WTC11 (cell line): ENCODE measurements around the gene TGIF1. TPM values are rescaled to one million over a fixed set of nuclear protein-coding genes. Genes with fewer than 3 reads are reported as not detected.

ENCODE experiments used
- ATAC-seq: fragments of 200-7000 bp; cut with Tn5 transposase; 2 replicates; pipeline ENCODE4 v1.10.0; 2021; ENCODE audit warnings: mild to moderate bottlenecking, moderate library complexity
- CTCF ChIA-PET: fragments of 300-600 bp; sonication (Branson Sonifier 250); formaldehyde crosslinking; loops from one replicate; lab custom pipeline; 2021; ENCODE audit warnings: antibody characterized with exemption; lab: Charles Lee
- POLR2A ChIA-PET: fragments of 350-600 bp; sonication (Branson Sonifier 250); formaldehyde crosslinking; loops from one replicate; lab custom pipeline; 2021; ENCODE audit warnings: antibody characterized with exemption; lab: Charles Lee
- DNase-seq: peaks from one replicate; pipeline ENCODE4 v3.0.0; 2021; ENCODE audit warnings: low spot score
- H3K27ac Mint-ChIP-seq: 2 replicates; pipeline ENCODE4 v1.8.0; 2021; ENCODE audit warnings: mixed read lengths
- H3K27me3 Mint-ChIP-seq: 2 replicates; pipeline ENCODE4 v1.8.0; 2021; ENCODE audit warnings: low read depth, mild to moderate bottlenecking, moderate library complexity, mixed read lengths
- H3K36me3 Mint-ChIP-seq: 2 replicates; pipeline ENCODE4 v1.8.0; 2021; ENCODE audit warnings: mixed read lengths
- H3K4me1 Mint-ChIP-seq: 2 replicates; pipeline ENCODE4 v1.8.0; 2022; ENCODE audit warnings: mixed read lengths
- H3K4me3 Mint-ChIP-seq: 2 replicates; pipeline ENCODE4 v1.8.0; 2021; ENCODE audit warnings: mild to moderate bottlenecking, moderate library complexity, mixed read lengths
- H3K9me3 Mint-ChIP-seq: 2 replicates; pipeline ENCODE4 v1.8.0; 2021; ENCODE audit warnings: mixed read lengths
- ATF1 ChIP-seq: sonication (generic); formaldehyde crosslinking; IDR thresholded peaks from 2 replicates; pipeline ENCODE4 v1.8.1; 2023; ENCODE audit warnings: mild to moderate bottlenecking, moderate library complexity, missing genetic modification reagents
- ATF2 ChIP-seq: sonication (generic); formaldehyde crosslinking; IDR thresholded peaks from 2 replicates; pipeline ENCODE4 v1.8.1; 2022; ENCODE audit warnings: low read depth, missing genetic modification reagents, borderline replicate concordance
- ELF4 ChIP-seq: sonication (generic); formaldehyde crosslinking; IDR thresholded peaks from 2 replicates; pipeline ENCODE4 v1.8.1; 2022; ENCODE audit warnings: low read depth, mild to moderate bottlenecking, moderate library complexity, missing genetic modification reagents
- ESRRA ChIP-seq: sonication (generic); formaldehyde crosslinking; IDR thresholded peaks from 2 replicates; pipeline ENCODE4 v1.8.1; 2022; ENCODE audit warnings: mild to moderate bottlenecking, missing genetic modification reagents, borderline replicate concordance
- GABPB1 ChIP-seq: sonication (generic); formaldehyde crosslinking; IDR thresholded peaks from 2 replicates; pipeline ENCODE4 v1.8.1; 2023; ENCODE audit warnings: mild to moderate bottlenecking, missing genetic modification reagents
- GRHL2 ChIP-seq: fragments of 250-450 bp; sonication (Bioruptor Pico); IDR thresholded peaks from 2 replicates; pipeline ENCODE4 v1.8.0; 2022; ENCODE audit warnings: mild to moderate bottlenecking, moderate library complexity; ENCODE audit not compliant: insufficient replicate concordance, severe bottlenecking
- GTF2I ChIP-seq: fragments of 250-450 bp; sonication (Bioruptor Pico); conservative IDR thresholded peaks from 2 replicates; pipeline ENCODE4 v1.4.0; 2021; ENCODE audit warnings: mild to moderate bottlenecking
- IRF2 ChIP-seq: sonication (generic); formaldehyde crosslinking; IDR thresholded peaks from 2 replicates; pipeline ENCODE4 v1.8.0; 2022; ENCODE audit warnings: low read depth, missing genetic modification reagents, borderline replicate concordance
- NFE2L1 ChIP-seq: sonication (generic); formaldehyde crosslinking; IDR thresholded peaks from 2 replicates; pipeline ENCODE4 v1.8.1; 2023; ENCODE audit warnings: missing genetic modification reagents
- NR2C2 ChIP-seq: sonication (generic); formaldehyde crosslinking; IDR thresholded peaks from 2 replicates; pipeline ENCODE4 v1.8.0; 2022; ENCODE audit warnings: mild to moderate bottlenecking, missing genetic modification reagents
- RORB ChIP-seq: fragments of 250-450 bp; sonication (Bioruptor Pico); IDR thresholded peaks from 2 replicates; pipeline ENCODE4 v1.9.0; 2021; ENCODE audit warnings: mild to moderate bottlenecking
- SMAD4 ChIP-seq: sonication (generic); formaldehyde crosslinking; IDR thresholded peaks from 2 replicates; pipeline ENCODE4 v1.8.0; 2022; ENCODE audit warnings: mild to moderate bottlenecking, missing genetic modification reagents
- SOX15 ChIP-seq: fragments of 250-450 bp; sonication (Bioruptor Pico); IDR thresholded peaks from 2 replicates; pipeline ENCODE4 v1.9.0; 2021; ENCODE audit warnings: mild to moderate bottlenecking
- TEAD1 ChIP-seq: sonication (generic); formaldehyde crosslinking; IDR thresholded peaks from 2 replicates; pipeline ENCODE4 v1.8.0; 2022; ENCODE audit warnings: mild to moderate bottlenecking, missing genetic modification reagents
- ZBTB43 ChIP-seq: sonication (generic); formaldehyde crosslinking; IDR thresholded peaks from 2 replicates; pipeline ENCODE4 v1.8.1; 2023; ENCODE audit warnings: mild to moderate bottlenecking, missing genetic modification reagents
- ZNF416 ChIP-seq: fragments of 250-450 bp; sonication (Bioruptor Pico); IDR thresholded peaks from 2 replicates; pipeline ENCODE4 v1.9.0; 2021; ENCODE audit warnings: mild to moderate bottlenecking, inconsistent platforms
- ZNF423 ChIP-seq: fragments of 250-450 bp; sonication (Bioruptor Pico); IDR thresholded peaks from 2 replicates; pipeline ENCODE4 v2.1.2; 2022; ENCODE audit warnings: mild to moderate bottlenecking, moderate library complexity
- total RNA-seq: library from RNA; stranded (reverse); gene quantifications from 3 replicates; pipeline ENCODE4 v1.2.3, GENCODE V29; 2021
- TF ChIP-seq, protein P1 (sequence below): sonication (generic); formaldehyde crosslinking; IDR thresholded peaks from 2 replicates; pipeline ENCODE4 v1.8.1; 2022; ENCODE audit warnings: low read depth, mild to moderate bottlenecking, moderate library complexity, missing genetic modification reagents, borderline replicate concordance
- TF ChIP-seq, protein P2 (sequence below): sonication (generic); formaldehyde crosslinking; IDR thresholded peaks from 2 replicates; pipeline ENCODE4 v1.8.0; 2023; ENCODE audit warnings: missing genetic modification reagents
- TF ChIP-seq, protein P3 (sequence below): sonication (generic); formaldehyde crosslinking; IDR thresholded peaks from 2 replicates; pipeline ENCODE4 v1.8.1; 2022; ENCODE audit warnings: mild to moderate bottlenecking, missing genetic modification reagents, moderate library complexity, borderline replicate concordance
- TF ChIP-seq, protein P4 (sequence below): fragments of 250-450 bp; sonication (Bioruptor Pico); IDR thresholded peaks from 2 replicates; pipeline ENCODE4 v1.9.0; 2021; ENCODE audit warnings: mild to moderate bottlenecking, borderline replicate concordance

The TGIF1 gene
- total RNA-seq, 1 experiment from 2014 or later: 206 TPM

DNA sequence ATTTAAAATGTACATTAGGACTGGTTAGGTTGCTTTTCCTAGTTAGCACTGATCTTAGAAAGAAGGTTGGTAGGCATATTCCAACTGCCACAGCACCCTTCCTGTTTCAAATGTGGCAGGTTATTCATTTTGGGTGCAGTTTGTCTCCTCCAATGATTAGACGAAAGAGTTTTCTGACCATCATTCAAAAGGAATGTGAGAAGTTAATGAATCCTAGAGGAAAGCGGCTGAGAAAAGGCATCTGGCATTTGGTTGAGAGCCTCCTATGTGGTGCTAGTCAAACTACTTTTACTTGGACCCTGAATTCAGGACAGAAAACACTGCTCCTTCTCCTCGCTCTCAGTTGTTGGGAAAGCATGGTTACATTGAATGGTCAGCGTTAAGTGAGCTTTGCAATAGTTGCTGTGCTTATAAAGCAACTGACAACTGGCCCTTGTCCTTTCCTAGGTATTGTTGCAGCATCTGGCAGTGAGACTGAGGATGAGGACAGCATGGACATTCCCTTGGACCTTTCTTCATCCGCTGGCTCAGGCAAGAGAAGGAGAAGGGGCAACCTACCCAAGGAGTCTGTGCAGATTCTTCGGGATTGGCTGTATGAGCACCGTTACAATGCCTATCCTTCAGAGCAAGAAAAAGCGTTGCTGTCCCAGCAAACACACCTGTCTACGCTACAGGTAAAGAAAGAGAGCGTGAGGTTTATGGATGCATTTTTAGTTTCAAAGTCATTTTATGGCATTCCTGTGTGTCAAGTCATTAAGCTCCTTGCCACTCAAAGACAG is 6.1 kb downstream of the TGIF1 start:
- ChIA-PET POLR2A (interaction anchor here (1.3 to 4.4 kb wide), 2 partner anchors 138 to 147 kb away, joined by 3 to 41 read pairs; no protein-coding TSS in a partner anchor), CTCF (interaction anchor here (0.6 to 6.4 kb wide), 14 partner anchors 11 to 316 kb away, joined by 3 to 53 read pairs (median 8); no protein-coding TSS in a partner anchor)
- H3K36me3 Mint-ChIP-seq: peaks cover 73% of the 10 kb centered on the region
- H3K4me3 Mint-ChIP-seq: peak overlapping the region; percentile 96
- H3K9me3 Mint-ChIP-seq: peaks cover 4% of the 10 kb centered on the region; the same call in 1 of the 2 replicates
- TF ChIP-seq GTF2I (CRISPR knock-in tag) (no peak), GRHL2 (CRISPR knock-in tag) (no peak), ATF2 (no peak), TEAD1 (no peak), ZNF423 (CRISPR knock-in tag) (no peak), ZBTB43 (no peak), NR2C2 (no peak), SOX15 (CRISPR knock-in tag) (no peak)
- TF ChIP-seq, protein P1, sequence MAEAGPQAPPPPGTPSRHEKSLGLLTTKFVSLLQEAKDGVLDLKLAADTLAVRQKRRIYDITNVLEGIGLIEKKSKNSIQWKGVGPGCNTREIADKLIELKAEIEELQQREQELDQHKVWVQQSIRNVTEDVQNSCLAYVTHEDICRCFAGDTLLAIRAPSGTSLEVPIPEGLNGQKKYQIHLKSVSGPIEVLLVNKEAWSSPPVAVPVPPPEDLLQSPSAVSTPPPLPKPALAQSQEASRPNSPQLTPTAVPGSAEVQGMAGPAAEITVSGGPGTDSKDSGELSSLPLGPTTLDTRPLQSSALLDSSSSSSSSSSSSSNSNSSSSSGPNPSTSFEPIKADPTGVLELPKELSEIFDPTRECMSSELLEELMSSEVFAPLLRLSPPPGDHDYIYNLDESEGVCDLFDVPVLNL (CRISPR knock-in tag): no peak
- TF ChIP-seq, all 79 proteins: peak for 0
- Mint-ChIP-seq H3K27ac (peak overlapping the region; percentile 98), H3K4me1 (peaks cover 72% of the 10 kb centered on the region), H3K27me3 (no peaks in the 10 kb centered on the region)
- DNase-seq (no peak), ATAC-seq (peak; percentile 8; the same call in 1 of the 2 replicates)

GRCh38 chr18:3456686-3457069 is 6.7 kb downstream of the TGIF1 start:
- 0 out of 2 replicates have a peak, but pooled peaks have one; percentile 18 for TF ChIP-seq GABPB1 (CRISPR knock-in tag)
- no peak for TF ChIP-seq NFE2L1 (CRISPR knock-in tag)
- POLR2A ChIA-PET: no interaction called here
- peak overlapping the region; percentile 98 for H3K27ac Mint-ChIP-seq

DNA sequence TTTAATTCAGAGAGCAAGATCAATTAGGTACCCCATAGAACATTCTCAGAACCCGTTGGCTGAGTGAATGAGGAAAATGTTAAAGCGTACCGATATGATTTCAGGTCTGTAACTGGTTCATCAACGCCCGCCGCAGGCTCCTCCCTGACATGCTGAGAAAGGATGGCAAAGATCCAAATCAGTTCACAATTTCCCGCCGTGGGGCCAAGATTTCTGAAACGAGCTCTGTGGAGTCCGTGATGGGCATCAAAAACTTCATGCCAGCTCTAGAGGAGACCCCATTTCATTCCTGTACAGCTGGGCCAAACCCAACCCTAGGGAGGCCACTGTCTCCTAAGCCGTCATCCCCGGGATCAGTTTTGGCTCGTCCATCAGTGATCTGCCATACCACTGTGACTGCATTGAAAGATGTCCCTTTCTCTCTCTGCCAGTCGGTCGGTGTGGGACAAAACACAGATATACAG is 7.3 kb downstream of the TGIF1 start:
- ChIA-PET CTCF (interaction anchor here (1.2 to 6.4 kb wide), 5 partner anchors 10 to 137 kb away, joined by 5 to 53 read pairs (median 7); no protein-coding TSS in a partner anchor), POLR2A (no interaction called here)
- Mint-ChIP-seq H3K27me3 (no peaks in the 10 kb centered on the region), H3K36me3 (peaks cover 70% of the 10 kb centered on the region), H3K4me1 (peaks cover 84% of the 10 kb centered on the region), H3K9me3 (peaks cover 4% of the 10 kb centered on the region; the same call in 1 of the 2 replicates), H3K27ac (peak overlapping the region; percentile 98), H3K4me3 (peak overlapping the region; percentile 96)
- ATAC-seq: no peak
- TF ChIP-seq ESRRA: no peak
- TF ChIP-seq, protein P2, sequence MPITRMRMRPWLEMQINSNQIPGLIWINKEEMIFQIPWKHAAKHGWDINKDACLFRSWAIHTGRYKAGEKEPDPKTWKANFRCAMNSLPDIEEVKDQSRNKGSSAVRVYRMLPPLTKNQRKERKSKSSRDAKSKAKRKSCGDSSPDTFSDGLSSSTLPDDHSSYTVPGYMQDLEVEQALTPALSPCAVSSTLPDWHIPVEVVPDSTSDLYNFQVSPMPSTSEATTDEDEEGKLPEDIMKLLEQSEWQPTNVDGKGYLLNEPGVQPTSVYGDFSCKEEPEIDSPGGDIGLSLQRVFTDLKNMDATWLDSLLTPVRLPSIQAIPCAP: no peak
- no peak for TF ChIP-seq ZNF416 (CRISPR knock-in tag)
- no peak for TF ChIP-seq RORB (CRISPR knock-in tag)
- TF ChIP-seq, protein P3, sequence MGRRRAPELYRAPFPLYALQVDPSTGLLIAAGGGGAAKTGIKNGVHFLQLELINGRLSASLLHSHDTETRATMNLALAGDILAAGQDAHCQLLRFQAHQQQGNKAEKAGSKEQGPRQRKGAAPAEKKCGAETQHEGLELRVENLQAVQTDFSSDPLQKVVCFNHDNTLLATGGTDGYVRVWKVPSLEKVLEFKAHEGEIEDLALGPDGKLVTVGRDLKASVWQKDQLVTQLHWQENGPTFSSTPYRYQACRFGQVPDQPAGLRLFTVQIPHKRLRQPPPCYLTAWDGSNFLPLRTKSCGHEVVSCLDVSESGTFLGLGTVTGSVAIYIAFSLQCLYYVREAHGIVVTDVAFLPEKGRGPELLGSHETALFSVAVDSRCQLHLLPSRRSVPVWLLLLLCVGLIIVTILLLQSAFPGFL (CRISPR knock-in tag): no peak
- TF ChIP-seq IRF2 (CRISPR knock-in tag): no peak
- TF ChIP-seq ELF4: no peak
- TF ChIP-seq, protein P4, sequence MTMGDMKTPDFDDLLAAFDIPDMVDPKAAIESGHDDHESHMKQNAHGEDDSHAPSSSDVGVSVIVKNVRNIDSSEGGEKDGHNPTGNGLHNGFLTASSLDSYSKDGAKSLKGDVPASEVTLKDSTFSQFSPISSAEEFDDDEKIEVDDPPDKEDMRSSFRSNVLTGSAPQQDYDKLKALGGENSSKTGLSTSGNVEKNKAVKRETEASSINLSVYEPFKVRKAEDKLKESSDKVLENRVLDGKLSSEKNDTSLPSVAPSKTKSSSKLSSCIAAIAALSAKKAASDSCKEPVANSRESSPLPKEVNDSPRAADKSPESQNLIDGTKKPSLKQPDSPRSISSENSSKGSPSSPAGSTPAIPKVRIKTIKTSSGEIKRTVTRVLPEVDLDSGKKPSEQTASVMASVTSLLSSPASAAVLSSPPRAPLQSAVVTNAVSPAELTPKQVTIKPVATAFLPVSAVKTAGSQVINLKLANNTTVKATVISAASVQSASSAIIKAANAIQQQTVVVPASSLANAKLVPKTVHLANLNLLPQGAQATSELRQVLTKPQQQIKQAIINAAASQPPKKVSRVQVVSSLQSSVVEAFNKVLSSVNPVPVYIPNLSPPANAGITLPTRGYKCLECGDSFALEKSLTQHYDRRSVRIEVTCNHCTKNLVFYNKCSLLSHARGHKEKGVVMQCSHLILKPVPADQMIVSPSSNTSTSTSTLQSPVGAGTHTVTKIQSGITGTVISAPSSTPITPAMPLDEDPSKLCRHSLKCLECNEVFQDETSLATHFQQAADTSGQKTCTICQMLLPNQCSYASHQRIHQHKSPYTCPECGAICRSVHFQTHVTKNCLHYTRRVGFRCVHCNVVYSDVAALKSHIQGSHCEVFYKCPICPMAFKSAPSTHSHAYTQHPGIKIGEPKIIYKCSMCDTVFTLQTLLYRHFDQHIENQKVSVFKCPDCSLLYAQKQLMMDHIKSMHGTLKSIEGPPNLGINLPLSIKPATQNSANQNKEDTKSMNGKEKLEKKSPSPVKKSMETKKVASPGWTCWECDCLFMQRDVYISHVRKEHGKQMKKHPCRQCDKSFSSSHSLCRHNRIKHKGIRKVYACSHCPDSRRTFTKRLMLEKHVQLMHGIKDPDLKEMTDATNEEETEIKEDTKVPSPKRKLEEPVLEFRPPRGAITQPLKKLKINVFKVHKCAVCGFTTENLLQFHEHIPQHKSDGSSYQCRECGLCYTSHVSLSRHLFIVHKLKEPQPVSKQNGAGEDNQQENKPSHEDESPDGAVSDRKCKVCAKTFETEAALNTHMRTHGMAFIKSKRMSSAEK (CRISPR knock-in tag): no peak
- no peak for TF ChIP-seq ATF1 (CRISPR knock-in tag)
- no peak for TF ChIP-seq SMAD4 (CRISPR knock-in tag)
- no peak for DNase-seq

More at GRCh38 chr18:3456686-3457069, 6.7 kb downstream of the TGIF1 start:
- ATAC-seq (no peak), DNase-seq (no peak)
- Mint-ChIP-seq H3K4me3 (peak overlapping the region; percentile 96), H3K27me3 (no peaks in the 10 kb centered on the region), H3K9me3 (peaks cover 4% of the 10 kb centered on the region; the same call in 1 of the 2 replicates), H3K36me3 (peaks cover 67% of the 10 kb centered on the region), H3K4me1 (peaks cover 77% of the 10 kb centered on the region)
- CTCF ChIA-PET: interaction anchor here (1.6 to 6.4 kb wide), 7 partner anchors 11 to 209 kb away, joined by 5 to 53 read pairs (median 7); no protein-coding TSS in a partner anchor
